Sigmoid colon (tissue), 4 donors: ENCODE measurements around the gene BIRC2.

ENCODE experiments used
- CTCF ChIP-seq, 4 experiments: fragments of 450-650 bp in 3 of 4; fragments of 200-600 bp in 1 of 4; IDR thresholded peaks; one replicate each; pipeline ENCODE4 v1.5.1; 2016 to 2019; ENCODE audit warnings: antibody characterized with exemption in 4 of 4, mild to moderate bottlenecking in 3 of 4, moderate library complexity in 2 of 4
- EP300 ChIP-seq, 4 donors: sonication (generic); formaldehyde crosslinking; IDR thresholded peaks; one replicate each; pipeline ENCODE4 v1.6.1; 2017; ENCODE audit warnings: antibody characterized with exemption in 4 of 4
- POLR2A ChIP-seq, 2 donors: fragments of 450-650 bp; IDR thresholded peaks; one replicate each; pipeline ENCODE4 v1.6.1; 2016; ENCODE audit warnings: antibody characterized with exemption in 2 of 2, mild to moderate bottlenecking in 2 of 2, moderate library complexity in 2 of 2
- POLR2AphosphoS5 ChIP-seq, 4 donors: sonication (generic); formaldehyde crosslinking; IDR thresholded peaks; one replicate each; pipeline ENCODE4 v1.6.1; 2017; ENCODE audit warnings: antibody characterized with exemption in 4 of 4

- TF ChIP-seq CTCF (IDR thresholded peaks at IDR 0.05) (no peak), POLR2A (IDR thresholded peaks at IDR 0.05) (no peak), POLR2AphosphoS5 (IDR thresholded peaks at IDR 0.05) (peak in 1 of 4 donors; percentile 39), EP300 (IDR thresholded peaks at IDR 0.05) (no peak)
Measured at GRCh38 chr11:102347462-102348370, 702 bp downstream of the BIRC2 start.
